Left renal cortex interstitium (tissue), 4 donors: ENCODE results near the gene SON. TPM values are rescaled to one million over a fixed set of nuclear protein-coding genes. Genes with fewer than 3 reads are reported as not detected.

Source experiments
- DNase-seq, 4 donors: peaks; one replicate each; pipeline ENCODE4 v3.0.0-alpha.2; 2013; ENCODE audit warnings: low read depth in 4 of 4, low spot score in 2 of 4, missing footprints in 1 of 4
- polyA plus RNA-seq, 4 donors: library from polyadenylated mRNA; unstranded; fragments of 120-200 nt; gene quantifications; one replicate each; pipeline ENCODE4 v1.2.1, GENCODE V29; 2013; ENCODE audit not compliant: insufficient read length in 4 of 4

The SON gene
- polyA plus RNA-seq, 4 donors: 259 to 402 (median 330) TPM

GRCh38 chr21:33541756-33542639, 840 bp upstream of the SON start, which contains the start of gene GART:
Gene GART, minus strand, starts transcription at chr21:33542117. Its CDS starts 2,802 bp downstream, at chr21:33539315.
- peak; percentile 56 to 69 (median 63) for DNase-seq

- peak in 1 of 4 donors; percentile 64 for DNase-seq
Measured at GRCh38 chr21:33543505-33544129, 779 bp downstream of the SON start.

GRCh38 chr21:33544451-33545195, 1.8 kb downstream of the SON start:
- DNase-seq: no peak

GRCh38 chr21:33546086-33546485, 3.2 kb downstream of the SON start:
- DNase-seq: no peak

- DNase-seq: no peak
Measured at GRCh38 chr21:33549848-33550771, 7.3 kb downstream of the SON start.

GRCh38 chr21:33550772-33551660, 8.2 kb downstream of the SON start:
- DNase-seq: no peak

- DNase-seq: no peak
Measured at GRCh38 chr21:33551664-33552063, 8.8 kb downstream of the SON start.

GRCh38 chr21:33552093-33552998, 9.5 kb downstream of the SON start:
- DNase-seq: no peak

- DNase-seq: no peak
Measured at GRCh38 chr21:33552999-33553598, 10.3 kb downstream of the SON start.

GRCh38 chr21:33554236-33554981, 11.6 kb downstream of the SON start:
- no peak for DNase-seq

- DNase-seq: no peak
Measured at GRCh38 chr21:33554982-33555344, 12.1 kb downstream of the SON start.

GRCh38 chr21:33557447-33557846, 14.6 kb downstream of the SON start:
- DNase-seq: no peak

GRCh38 chr21:33558777-33559421, 16.1 kb downstream of the SON start:
- no peak for DNase-seq

GRCh38 chr21:33559813-33560212, 17.0 kb downstream of the SON start:
- DNase-seq: no peak

GRCh38 chr21:33560965-33561364, 18.1 kb downstream of the SON start:
- no peak for DNase-seq

GRCh38 chr21:33561373-33561772, 18.5 kb downstream of the SON start:
- no peak for DNase-seq

- DNase-seq: no peak
Measured at GRCh38 chr21:33562389-33562788, 19.6 kb downstream of the SON start.
